Vagina (tissue), 2 donors: Measurements from ENCODE around the gene TMEM178B. TPM values are rescaled to one million over a fixed set of nuclear protein-coding genes. Genes with fewer than 3 reads are reported as not detected.

Source experiments
- DNase-seq, 2 donors: peaks; one replicate each; pipeline ENCODE4 v3.0.0-alpha.2; 2017; ENCODE audit errors: extremely low spot score in 2 of 2
- H3K27ac ChIP-seq: fragments of 200-600 bp; sonication (generic); one replicate; pipeline ENCODE4 v1.5.1; 2019
- H3K27me3 ChIP-seq: fragments of 200-600 bp; sonication (generic); one replicate; pipeline ENCODE4 v1.5.1; 2019
- H3K36me3 ChIP-seq, 2 donors: fragments of 200-600 bp; sonication (generic); one replicate each; pipeline ENCODE4 v1.5.1; 2017 to 2019
- H3K4me1 ChIP-seq: fragments of 200-600 bp; sonication (generic); one replicate; pipeline ENCODE4 v1.5.1; 2019
- H3K4me3 ChIP-seq, 2 donors: fragments of 200-600 bp; sonication (generic); 1 replicate in 1 of 2; 2 replicates in 1 of 2; pipeline ENCODE4 v1.5.1; 2016 to 2019
- H3K9me3 ChIP-seq: fragments of 200-600 bp; sonication (generic); one replicate; pipeline ENCODE4 v1.5.1; 2019
- POLR2A ChIP-seq, 2 donors: fragments of 450-650 bp; IDR thresholded peaks; one replicate each; pipeline ENCODE4 v1.6.1; 2017; ENCODE audit warnings: antibody characterized with exemption in 2 of 2, mild to moderate bottlenecking in 2 of 2, moderate library complexity in 2 of 2
- POLR2AphosphoS5 ChIP-seq, 2 donors: sonication (generic); formaldehyde crosslinking; IDR thresholded peaks; one replicate each; pipeline ENCODE4 v1.9.0; 2017; ENCODE audit warnings: antibody characterized with exemption in 2 of 2, mild to moderate bottlenecking in 2 of 2, low read depth in 1 of 2; ENCODE audit not compliant: insufficient read depth in 1 of 2
- intact Hi-C: fragments of 100-400 bp; cut with DNase I; formaldehyde crosslinking; loops from one replicate; pipeline ENCODE4 v1.15.1; 2023
- total RNA-seq: library from RNA; depleted of rRNA; stranded (reverse); fragments of >200 nt; gene quantifications from one replicate; pipeline ENCODE4 v1.2.3, GENCODE V29; 2016
- TF ChIP-seq, protein P1 (sequence below), 3 experiments: fragments of 450-650 bp in 2 of 3; fragments of 200-600 bp in 1 of 3; sonication (generic) in 1 of 3; IDR thresholded peaks; one replicate each; pipeline ENCODE4 v1.5.1; 2017 to 2019; ENCODE audit warnings: antibody characterized with exemption in 3 of 3, mild to moderate bottlenecking in 2 of 3, moderate library complexity in 2 of 3

TMEM178B gene
- total RNA-seq, 1 donor from 2014 or later: 1.2 TPM

GRCh38 chr7:141071260-141071854, 2.5 kb upstream of the TMEM178B start:
- peak overlapping the region; percentile 46 to 51 for H3K4me3 ChIP-seq
- H3K4me1 ChIP-seq: peaks cover 41% of the 10 kb centered on the region
- DNase-seq: peak in 1 of 2 donors; percentile 52
- H3K36me3 ChIP-seq: no peaks in the 10 kb centered on the region
- H3K9me3 ChIP-seq: no peaks in the 10 kb centered on the region
- intact Hi-C loops: no loop called here
- no peak for TF ChIP-seq POLR2A (IDR thresholded peaks at IDR 0.05)
- TF ChIP-seq, protein P1, sequence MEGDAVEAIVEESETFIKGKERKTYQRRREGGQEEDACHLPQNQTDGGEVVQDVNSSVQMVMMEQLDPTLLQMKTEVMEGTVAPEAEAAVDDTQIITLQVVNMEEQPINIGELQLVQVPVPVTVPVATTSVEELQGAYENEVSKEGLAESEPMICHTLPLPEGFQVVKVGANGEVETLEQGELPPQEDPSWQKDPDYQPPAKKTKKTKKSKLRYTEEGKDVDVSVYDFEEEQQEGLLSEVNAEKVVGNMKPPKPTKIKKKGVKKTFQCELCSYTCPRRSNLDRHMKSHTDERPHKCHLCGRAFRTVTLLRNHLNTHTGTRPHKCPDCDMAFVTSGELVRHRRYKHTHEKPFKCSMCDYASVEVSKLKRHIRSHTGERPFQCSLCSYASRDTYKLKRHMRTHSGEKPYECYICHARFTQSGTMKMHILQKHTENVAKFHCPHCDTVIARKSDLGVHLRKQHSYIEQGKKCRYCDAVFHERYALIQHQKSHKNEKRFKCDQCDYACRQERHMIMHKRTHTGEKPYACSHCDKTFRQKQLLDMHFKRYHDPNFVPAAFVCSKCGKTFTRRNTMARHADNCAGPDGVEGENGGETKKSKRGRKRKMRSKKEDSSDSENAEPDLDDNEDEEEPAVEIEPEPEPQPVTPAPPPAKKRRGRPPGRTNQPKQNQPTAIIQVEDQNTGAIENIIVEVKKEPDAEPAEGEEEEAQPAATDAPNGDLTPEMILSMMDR (IDR thresholded peaks at IDR 0.05): no peak
- TF ChIP-seq POLR2AphosphoS5 (IDR thresholded peaks at IDR 0.05; ENCODE audit: insufficient read depth in 1 of 2, low read depth in 1 of 2): no peak
- H3K27ac ChIP-seq: no peak overlapping the region
- no peaks in the 10 kb centered on the region for H3K27me3 ChIP-seq

DNA sequence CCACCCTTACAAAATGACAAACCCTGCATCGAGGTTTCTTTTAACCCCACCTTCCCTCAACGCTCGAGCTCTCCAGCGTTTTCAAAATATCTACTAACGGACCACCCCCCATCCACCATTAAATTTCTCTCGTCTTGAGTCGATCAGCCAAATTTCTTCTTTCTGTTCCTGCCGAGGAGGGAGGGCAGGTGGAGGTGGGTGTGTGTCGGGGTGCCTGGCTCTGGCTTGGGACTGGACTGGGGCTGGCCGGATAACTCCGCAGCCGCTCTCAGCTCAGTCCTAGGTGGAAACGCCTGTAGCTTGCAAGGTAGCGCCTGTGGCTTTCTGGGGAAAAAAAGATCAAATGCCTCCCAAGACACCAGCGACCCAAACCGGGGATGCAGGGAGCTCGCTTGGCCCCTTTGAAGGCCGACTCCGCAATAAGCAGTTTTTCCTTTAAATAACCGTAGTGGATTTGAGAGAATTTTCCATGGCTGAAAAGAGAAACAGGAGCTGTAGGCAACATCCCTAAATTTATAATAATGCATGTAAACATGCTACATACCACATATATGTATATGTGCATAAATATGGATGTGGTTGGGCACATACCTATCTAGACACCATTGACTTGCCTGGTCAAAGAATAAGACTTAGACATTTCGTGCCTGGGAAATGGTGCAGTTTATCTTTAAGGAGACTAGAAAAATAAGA, 1.9 kb upstream of the TMEM178B start:
- intact Hi-C loops: no loop called here
- DNase-seq: peak in 1 of 2 donors; percentile 70
- H3K4me1 ChIP-seq: peaks cover 41% of the 10 kb centered on the region
- peak overlapping the region; percentile 46 to 51 for H3K4me3 ChIP-seq
- no peak overlapping the region for H3K27ac ChIP-seq
- no peaks in the 10 kb centered on the region for H3K9me3 ChIP-seq
- TF ChIP-seq, protein P1 (IDR thresholded peaks at IDR 0.05): no peak
- TF ChIP-seq POLR2A (IDR thresholded peaks at IDR 0.05): no peak
- TF ChIP-seq POLR2AphosphoS5 (IDR thresholded peaks at IDR 0.05; ENCODE audit: insufficient read depth in 1 of 2, low read depth in 1 of 2): no peak
- no peaks in the 10 kb centered on the region for H3K27me3 ChIP-seq
- H3K36me3 ChIP-seq: no peaks in the 10 kb centered on the region

- Histone ChIP-seq H3K27me3 (no peaks in the 10 kb centered on the region), H3K36me3 (no peaks in the 10 kb centered on the region), H3K4me3 (peak overlapping the region; percentile 46 to 51), H3K4me1 (peaks cover 41% of the 10 kb centered on the region), H3K9me3 (no peaks in the 10 kb centered on the region), H3K27ac (no peak overlapping the region)
- DNase-seq: peak in 1 of 2 donors; percentile 56
- TF ChIP-seq POLR2AphosphoS5 (IDR thresholded peaks at IDR 0.05; ENCODE audit: insufficient read depth in 1 of 2, low read depth in 1 of 2): peak in 1 of 2 donors; percentile 13
- TF ChIP-seq POLR2A (IDR thresholded peaks at IDR 0.05): no peak
- TF ChIP-seq, protein P1 (IDR thresholded peaks at IDR 0.05): no peak
- intact Hi-C loops: no loop called here
These were observed 1.2 kb upstream of the TMEM178B start for GRCh38 chr7:141072548-141073172.

- no peak for TF ChIP-seq POLR2AphosphoS5 (IDR thresholded peaks at IDR 0.05; ENCODE audit: insufficient read depth in 1 of 2, low read depth in 1 of 2)
- TF ChIP-seq POLR2A (IDR thresholded peaks at IDR 0.05): no peak
- TF ChIP-seq, protein P1 (IDR thresholded peaks at IDR 0.05): no peak
- Histone ChIP-seq H3K27ac (no peak overlapping the region), H3K36me3 (no peaks in the 10 kb centered on the region), H3K27me3 (no peaks in the 10 kb centered on the region), H3K9me3 (no peaks in the 10 kb centered on the region), H3K4me3 (peak overlapping the region; percentile 46 to 51), H3K4me1 (peaks cover 41% of the 10 kb centered on the region)
- DNase-seq: no peak
- intact Hi-C loops: no loop called here
These were observed 657 bp upstream of the TMEM178B start for GRCh38 chr7:141073173-141073640.
